Stimulated activated CD8-positive, alpha-beta memory T cell treated with anti-CD3 and anti-CD28 coated beads, Interleukin-7, amount 100 ng/mL, for 24 hours (primary cell): ENCODE measurements around the gene COL4A6.
"Not testable (repeated sequence)": the region's sequence is repeated elsewhere in the genome, so short reads cannot be mapped to it uniquely, and the experiment has no call there.

Experiments
- DNase-seq: peaks from one replicate; pipeline ENCODE4 v3.0.0-alpha.2; 2020; ENCODE audit warnings: low read depth

The COL4A6 gene

GRCh38 chrX:108438110-108438623, at the start of gene COL4A6:
COL4A6 (minus strand) TSS chrX:108438422; CDS start chrX:108438196, 226 bp downstream.
- no peak for DNase-seq

- no peak for DNase-seq
Observed at GRCh38 chrX:108485960-108486359, 47.7 kb upstream of the COL4A6 start.

GRCh38 chrX:108484251-108484650, 46.0 kb upstream of the COL4A6 start:
- DNase-seq = no peak

DNA sequence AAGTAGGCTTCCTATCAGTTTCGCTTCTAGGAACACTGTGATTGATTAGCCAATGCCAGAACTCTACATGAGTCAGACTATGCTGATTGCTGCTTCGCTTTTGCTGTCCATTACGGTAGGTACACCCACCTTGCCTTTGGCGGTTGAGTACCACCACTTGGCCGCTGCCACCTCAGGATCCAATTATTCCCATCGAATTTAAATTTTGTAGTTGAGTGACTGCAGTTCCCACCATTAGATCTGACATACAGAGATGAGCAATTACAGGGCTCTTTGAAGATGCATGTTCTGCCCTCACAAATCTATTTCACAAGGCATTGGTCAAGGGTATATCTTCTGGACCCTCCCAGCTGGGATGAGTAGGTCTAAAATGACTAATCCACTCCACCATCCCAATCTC, 43.3 kb upstream of the COL4A6 start:
- not testable (repeated sequence) for DNase-seq

DNA sequence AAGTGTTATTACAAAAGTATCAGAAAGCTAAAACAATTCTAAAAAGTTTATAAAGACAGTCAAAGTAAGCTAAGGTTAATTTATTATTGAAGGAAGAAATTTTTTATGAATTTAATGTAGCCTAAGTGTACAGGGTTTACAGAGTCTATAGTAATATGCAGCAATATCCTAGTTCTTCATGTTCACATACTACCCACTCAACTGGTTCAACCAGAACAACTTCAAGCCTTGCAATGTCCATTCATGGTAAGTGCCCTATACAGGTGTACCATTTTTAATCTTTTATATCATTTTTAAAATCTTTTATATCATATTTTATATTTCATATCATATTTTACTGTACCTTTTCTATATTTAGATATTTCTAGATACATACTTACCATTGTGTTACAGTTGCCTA, 35.8 kb upstream of the COL4A6 start:
- no peak for DNase-seq

DNA sequence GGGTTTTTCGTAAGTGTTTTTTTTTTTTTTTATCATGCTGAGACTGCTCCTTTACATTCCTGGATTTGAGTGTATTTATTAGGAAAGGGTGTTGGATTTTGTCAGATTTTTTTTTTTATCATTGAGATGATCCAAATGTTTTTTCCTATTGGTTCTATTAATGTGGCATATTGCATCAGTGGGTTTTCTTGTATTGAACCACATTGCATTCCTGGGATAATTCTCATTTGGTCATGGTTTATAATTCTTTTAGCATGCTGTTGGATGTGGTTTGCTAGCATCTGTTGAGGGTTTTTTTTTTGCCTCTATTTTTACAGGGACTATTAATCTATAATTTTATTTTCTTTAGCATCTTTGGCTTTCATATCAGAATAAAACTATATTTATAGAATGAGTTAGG, 30.3 kb upstream of the COL4A6 start:
- no peak for DNase-seq

- no peak for DNase-seq
Observed at GRCh38 chrX:108464604-108465003, 26.4 kb upstream of the COL4A6 start.

DNA sequence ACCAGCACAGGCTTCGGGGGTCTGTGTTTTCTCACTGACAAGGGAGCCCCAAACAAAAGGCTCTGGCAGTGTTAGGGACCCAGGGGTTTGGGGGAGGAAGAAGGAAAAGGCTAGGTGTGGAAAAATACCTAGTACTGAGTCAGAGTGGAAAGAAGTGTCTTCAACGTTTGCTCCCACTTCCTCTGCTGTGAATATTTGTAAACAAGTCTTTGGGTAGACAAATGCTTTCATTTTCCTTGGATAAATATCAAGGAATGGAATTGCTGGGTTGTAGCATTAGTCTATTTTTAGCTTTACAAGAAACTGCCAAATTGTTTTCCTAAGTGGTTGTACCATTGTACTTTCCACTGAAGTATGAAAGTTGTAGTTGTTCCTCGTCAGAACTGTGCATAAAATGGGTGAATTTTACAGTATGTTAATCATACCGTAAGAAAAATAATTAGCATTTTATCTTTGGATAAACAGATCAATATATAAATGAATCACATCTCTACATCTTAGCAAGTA, 18.8 kb upstream of the COL4A6 start:
- no peak for DNase-seq

- DNase-seq = no peak
Observed at GRCh38 chrX:108453841-108454240, 15.6 kb upstream of the COL4A6 start.

DNA sequence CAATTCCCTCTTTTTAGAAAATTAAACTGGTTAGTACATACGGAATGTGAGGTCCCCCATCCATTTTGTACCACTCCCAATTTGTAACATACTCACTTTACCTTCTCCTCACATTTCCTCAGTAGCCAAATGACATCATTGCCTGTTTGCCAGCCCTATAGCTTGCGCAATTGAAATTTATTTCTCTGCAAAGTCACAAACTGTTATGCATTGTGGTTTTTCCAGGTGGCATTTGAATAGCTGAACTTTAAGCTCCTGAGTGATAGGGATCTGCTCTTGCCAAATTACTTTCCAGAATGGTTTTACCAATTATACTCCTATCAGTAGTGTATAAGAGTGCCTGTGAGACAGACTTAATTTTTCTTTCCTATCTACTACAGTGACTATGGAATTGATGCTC, 9.1 kb upstream of the COL4A6 start:
- no peak for DNase-seq

DNA sequence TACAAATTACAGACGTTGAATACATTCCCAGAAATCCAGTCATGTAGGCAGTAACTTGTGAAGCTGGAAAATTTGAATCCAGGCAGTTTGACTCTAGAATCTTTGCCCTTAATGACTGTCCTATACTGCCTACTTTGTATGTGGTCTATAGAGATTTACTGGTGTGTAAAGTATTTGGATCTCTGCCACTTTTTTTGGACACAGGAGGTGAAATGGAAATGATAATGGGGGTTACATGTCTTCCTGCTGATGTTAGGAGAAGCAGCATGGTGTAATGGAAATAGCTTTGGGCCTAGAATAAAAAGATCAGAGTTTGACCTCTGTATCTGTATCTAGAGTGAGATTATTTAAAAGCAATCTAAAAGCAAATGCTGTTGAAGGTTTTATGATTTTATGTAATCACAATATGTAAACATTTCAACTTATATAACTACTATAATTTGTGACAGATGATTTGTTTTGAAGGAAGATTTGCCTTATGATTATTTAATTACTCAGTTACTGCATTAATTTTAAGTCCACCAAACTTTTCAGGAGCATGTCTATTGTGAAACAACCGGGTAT, 4.8 kb upstream of the COL4A6 start:
- DNase-seq = no peak

GRCh38 chrX:108439961-108440696, 1.9 kb upstream of the COL4A6 start:
- DNase-seq = no peak

DNA sequence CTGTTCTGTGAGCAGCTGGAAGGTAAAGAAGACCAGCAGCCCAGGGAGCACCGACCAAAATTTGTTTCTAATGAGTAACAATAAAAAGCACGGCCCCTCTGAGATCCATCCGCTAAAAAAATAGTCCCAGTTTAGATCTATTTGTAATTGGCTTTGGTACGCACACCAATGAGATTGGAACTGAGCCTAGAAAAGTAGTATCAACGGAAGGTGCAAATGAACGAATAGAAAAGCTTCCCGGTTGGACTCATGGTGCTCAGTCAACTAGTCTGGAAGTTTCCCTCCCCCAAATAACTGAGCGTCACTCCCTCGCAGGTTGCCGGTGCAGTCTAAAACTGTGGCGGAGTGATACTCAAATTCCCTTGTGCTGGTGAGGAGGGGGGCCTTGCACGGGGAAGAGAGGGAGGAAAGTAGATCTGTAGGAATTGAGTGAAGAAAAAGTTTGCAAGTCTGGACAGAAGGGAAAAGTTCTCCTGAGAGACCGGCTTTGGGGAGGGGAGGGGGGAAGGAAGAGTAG, 1.3 kb upstream of the COL4A6 start, which contains the start of gene COL4A5:
TSS of gene COL4A5 (plus strand) at position 413 of the 517 bp plus-strand sequence. CDS start 288 bp downstream, outside the sequence.
- DNase-seq = no peak

DNA sequence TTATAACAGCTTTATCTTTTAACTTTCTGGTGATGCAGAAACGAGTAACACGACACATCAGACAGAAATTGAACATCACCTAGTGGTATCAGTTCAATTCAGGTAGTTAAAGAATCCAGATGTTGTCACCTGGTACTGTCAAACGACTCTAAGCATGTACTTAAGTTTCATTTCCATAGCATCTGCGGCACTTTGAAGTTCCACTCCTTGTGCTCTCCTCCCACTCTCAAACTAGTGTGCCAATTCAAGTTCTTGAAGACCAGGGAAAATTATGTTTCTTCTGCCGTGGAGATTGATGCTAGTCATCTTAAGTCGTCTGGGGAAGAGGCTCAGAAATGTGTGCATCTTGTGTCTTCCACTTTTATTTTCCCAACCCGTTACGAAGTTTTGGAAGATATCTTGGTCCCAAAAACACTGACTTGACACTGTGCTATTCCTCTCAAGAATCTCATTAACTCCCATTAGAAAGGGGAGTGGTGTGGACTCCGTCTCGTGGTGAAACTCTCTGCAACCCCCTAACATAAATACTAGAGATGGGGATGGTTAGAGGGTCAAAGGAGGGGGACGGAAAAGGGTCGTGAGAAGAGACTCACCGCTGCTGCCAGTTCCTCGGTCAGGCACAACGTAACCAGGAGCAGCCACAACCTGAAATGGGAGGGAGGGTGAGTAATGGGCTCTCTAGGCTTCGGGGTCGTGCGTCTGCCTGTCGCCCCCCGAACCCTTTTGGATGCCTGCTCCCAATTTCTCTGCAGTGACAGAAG, 693 bp downstream of the COL4A6 start:
- no peak for DNase-seq

DNA sequence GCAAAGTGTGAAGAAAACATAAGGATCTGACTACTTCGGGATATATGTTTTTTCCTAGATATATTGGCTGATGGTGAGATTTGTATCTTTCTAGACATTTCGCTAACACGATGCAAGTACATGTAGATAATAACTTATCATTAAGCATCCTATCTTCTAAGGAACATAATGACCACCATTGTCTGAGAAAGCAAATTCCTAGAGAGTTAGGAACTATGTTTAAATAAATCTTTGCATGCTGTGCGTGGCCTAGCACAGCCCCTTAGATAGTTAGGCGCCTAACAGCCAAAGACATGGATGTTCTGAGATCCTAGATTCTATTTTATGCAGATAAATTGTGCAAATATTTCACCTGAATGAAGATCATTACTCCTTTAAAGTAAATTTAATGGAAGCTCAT, 3.0 kb downstream of the COL4A6 start:
- DNase-seq = no peak

- DNase-seq = no peak
Observed at GRCh38 chrX:108426262-108426661, 12.0 kb downstream of the COL4A6 start.

DNA sequence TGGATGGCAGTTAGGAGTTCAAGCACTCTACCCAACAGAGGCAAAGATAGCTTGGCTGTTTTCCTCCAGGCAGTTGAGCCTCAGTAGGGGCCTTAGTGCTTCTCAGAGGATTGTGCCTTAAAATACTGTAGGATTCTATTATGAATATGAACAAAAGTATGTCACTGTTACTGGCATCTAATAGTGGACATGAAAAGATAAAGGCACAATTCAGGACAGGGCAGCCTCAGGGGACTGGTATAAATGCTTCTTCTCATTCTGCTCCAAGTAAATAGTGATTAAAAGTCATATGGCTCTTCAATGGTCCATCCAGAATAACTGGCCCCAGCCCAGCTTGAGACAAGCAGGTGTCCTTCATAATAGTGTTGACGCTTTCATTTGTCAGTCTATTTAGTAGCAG, 17.7 kb downstream of the COL4A6 start:
- DNase-seq = no peak

DNA sequence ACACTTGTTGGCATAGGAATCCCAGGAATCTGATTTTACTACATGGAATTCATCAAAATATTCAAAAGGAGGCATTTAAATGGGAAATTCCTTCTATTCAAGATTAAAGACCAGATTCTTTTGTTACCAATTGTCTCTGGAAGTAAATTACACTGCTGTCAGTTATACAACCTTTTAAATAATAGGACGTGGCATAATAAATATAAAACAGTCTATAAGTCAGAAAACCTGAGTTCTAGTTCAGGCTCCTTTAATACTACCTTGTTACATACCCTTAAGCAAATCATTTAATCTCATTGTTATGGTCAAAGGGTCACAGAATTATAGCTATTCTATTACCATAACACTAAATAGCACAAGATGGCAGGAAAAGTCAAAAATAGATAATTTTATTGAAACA, 18.8 kb downstream of the COL4A6 start:
- no peak for DNase-seq

- no peak for DNase-seq
Observed at GRCh38 chrX:108417257-108417656, 21.0 kb downstream of the COL4A6 start.

DNA sequence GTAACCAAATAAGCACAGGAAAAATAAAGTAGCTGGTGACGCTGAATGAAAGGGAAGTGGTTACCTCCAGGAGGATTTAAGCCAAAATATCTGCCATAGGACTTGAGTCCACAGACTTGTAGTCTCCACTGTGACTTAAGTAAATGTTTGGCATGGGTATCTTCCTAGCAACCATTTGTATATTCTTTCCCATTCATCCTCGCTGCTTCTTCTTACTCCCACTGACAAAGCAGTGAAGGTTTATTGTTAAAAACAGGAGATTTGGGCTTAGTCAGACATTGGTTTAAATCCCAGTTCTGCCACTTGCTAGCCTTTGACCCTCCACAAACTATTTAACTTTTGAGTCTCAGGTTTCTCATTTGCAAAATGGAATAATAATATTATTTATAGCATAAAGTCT, 22.3 kb downstream of the COL4A6 start:
- no peak for DNase-seq

DNA sequence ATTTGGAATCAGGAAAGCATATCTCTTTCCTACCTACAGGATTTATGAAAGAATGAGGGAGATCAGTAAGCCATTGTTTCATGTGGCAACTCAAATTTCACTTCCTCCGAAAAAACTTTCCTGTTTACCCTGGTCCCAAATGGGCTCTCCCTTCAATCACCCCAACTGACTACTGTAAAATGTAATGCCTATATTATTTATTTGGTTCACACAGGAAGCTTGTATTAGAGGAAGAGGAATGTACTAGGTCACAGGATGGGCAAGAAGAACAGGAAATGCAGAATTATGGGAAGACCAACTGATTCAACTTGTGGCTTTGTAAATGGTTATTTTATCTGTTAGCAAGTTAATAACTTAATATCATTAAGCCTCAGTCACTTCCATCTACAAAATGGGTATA, 23.1 kb downstream of the COL4A6 start:
- DNase-seq = no peak

DNA sequence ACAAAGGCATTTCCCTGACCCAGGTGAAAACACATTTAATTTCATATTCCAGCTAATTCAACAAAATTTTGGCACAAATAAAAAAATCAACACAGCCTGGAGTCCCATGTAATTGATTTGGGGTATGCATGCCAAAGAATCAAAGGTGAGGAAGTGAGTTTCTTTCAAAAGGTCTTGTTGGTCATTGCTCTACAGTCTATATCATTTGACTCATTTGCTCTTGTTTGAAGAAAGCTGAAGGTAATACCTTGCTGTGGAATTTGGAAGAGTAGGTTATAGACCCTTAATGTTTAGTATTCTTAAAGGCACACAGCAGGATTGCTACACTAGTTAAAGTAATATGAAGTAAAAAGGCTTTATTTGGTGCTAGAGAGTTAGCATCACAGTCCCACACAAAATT, 25.4 kb downstream of the COL4A6 start:
- DNase-seq = no peak
